ENCODE measurements around the gene CLDN1. TPM values are rescaled to one million over a fixed set of nuclear protein-coding genes. Genes with fewer than 3 reads are reported as not detected.

Gene CLDN1
- total RNA-seq, 4 donors from 2014 or later: 0.92 to 1.2 (median 0.99) TPM; not detected in 1

GRCh38 chr3:190261015-190261414, 61.2 kb downstream of the CLDN1 start:
- Histone ChIP-seq H3K36me3 (no peaks in the 10 kb centered on the region), H3K27me3 (no peaks in the 10 kb centered on the region), H3K9me3 (no peaks in the 10 kb centered on the region), H3K4me1 (peaks cover 0 to 7% (median 0%) of the 10 kb centered on the region in 4 donors), H3K4me3 (no peak overlapping the region), H3K27ac (replicated peaks in 1 of 4) (no peak overlapping the region)
- 72% methylated on average over 3 of the region's 3 CpGs for WGBS
- TF ChIP-seq EP300 (IDR thresholded peaks at IDR 0.05) (no peak), POLR2A (IDR thresholded peaks at IDR 0.05; ENCODE audit: low read depth) (no peak), CTCF (IDR thresholded peaks at IDR 0.05) (no peak), POLR2AphosphoS5 (IDR thresholded peaks at IDR 0.05) (no peak)
- intact Hi-C loops (cut with DNase I): no loop called here
- DNase-seq (ENCODE audit: extremely low spot score): no peak

- 81% methylated on average over 2 of the region's 2 CpGs for WGBS
- no peaks in the 10 kb centered on the region for H3K36me3 ChIP-seq
- no peak overlapping the region for H3K4me3 ChIP-seq
- TF ChIP-seq POLR2A (IDR thresholded peaks at IDR 0.05; ENCODE audit: low read depth) (no peak), EP300 (IDR thresholded peaks at IDR 0.05) (no peak), POLR2AphosphoS5 (IDR thresholded peaks at IDR 0.05) (no peak), CTCF (IDR thresholded peaks at IDR 0.05) (no peak)
- no peaks in the 10 kb centered on the region for H3K27me3 ChIP-seq
- intact Hi-C loops (cut with DNase I): no loop called here
- no peaks in the 10 kb centered on the region for H3K9me3 ChIP-seq
- H3K4me1 ChIP-seq: peaks cover 0 to 7% (median 0%) of the 10 kb centered on the region in 4 donors
- no peak for DNase-seq (ENCODE audit: extremely low spot score)
- H3K27ac ChIP-seq (replicated peaks in 1 of 4): no peak overlapping the region
Measured at GRCh38 chr3:190260301-190260700, 61.9 kb downstream of the CLDN1 start.

GRCh38 chr3:190258634-190259033, 63.6 kb downstream of the CLDN1 start:
- TF ChIP-seq POLR2A (IDR thresholded peaks at IDR 0.05; ENCODE audit: low read depth): no peak
- TF ChIP-seq POLR2AphosphoS5 (IDR thresholded peaks at IDR 0.05): no peak
- no peak for TF ChIP-seq EP300 (IDR thresholded peaks at IDR 0.05)
- TF ChIP-seq CTCF (IDR thresholded peaks at IDR 0.05): no peak
- H3K4me3 ChIP-seq: no peak overlapping the region
- WGBS: 70% methylated on average over 5 of the region's 5 CpGs
- H3K4me1 ChIP-seq: peaks cover 0 to 7% (median 0%) of the 10 kb centered on the region in 4 donors
- no peaks in the 10 kb centered on the region for H3K36me3 ChIP-seq
- H3K9me3 ChIP-seq: no peaks in the 10 kb centered on the region
- intact Hi-C loops (cut with DNase I): no loop called here
- no peaks in the 10 kb centered on the region for H3K27me3 ChIP-seq
- no peak for DNase-seq (ENCODE audit: extremely low spot score)
- no peak overlapping the region for H3K27ac ChIP-seq (replicated peaks in 1 of 4)

Other genes with a start within 250 kb of the CLDN1 start
- gene P3H2, start 201.5 kb downstream of the CLDN1 start, total RNA-seq: 10 to 100 TPM; 15.6 to 41.5 (median 27.1) TPM
- gene CLDN16, start 65.7 kb upstream of the CLDN1 start, total RNA-seq: not detected
- gene TMEM207, start 127.5 kb upstream of the CLDN1 start, total RNA-seq: not detected
- gene IL1RAP, start 191.6 kb upstream of the CLDN1 start, total RNA-seq: 10 to 100 TPM in 1 of 4 donors, 1 to 10 TPM in 3; 4.5 to 13.9 (median 5.2) TPM

All from esophagus muscularis mucosa (tissue), 4 donors.